ENCODE measurements around the gene MRPS35. TPM values are rescaled to one million over a fixed set of nuclear protein-coding genes. Genes with fewer than 3 reads are reported as not detected.

Gene MRPS35
- polyA plus RNA-seq, 1 donor = 55.2 TPM

Other genes with a start within 250 kb of the MRPS35 start
- gene PPFIBP1, start 186.6 kb upstream of the MRPS35 start, polyA plus RNA-seq (ENCODE audit: insufficient read length) = 28.1 TPM
- 0.90 TPM for gene REP15, start 14.4 kb upstream of the MRPS35 start, polyA plus RNA-seq (ENCODE audit: insufficient read length)
- gene KLHL42, start 69.4 kb downstream of the MRPS35 start, polyA plus RNA-seq (ENCODE audit: insufficient read length) = 14.5 TPM
- gene MANSC4, start 69.4 kb downstream of the MRPS35 start, polyA plus RNA-seq (ENCODE audit: insufficient read length) = 0.32 TPM

All from forelimb muscle (tissue), 1 donor.